ENCODE measurements around the gene ELF3.

DNA sequence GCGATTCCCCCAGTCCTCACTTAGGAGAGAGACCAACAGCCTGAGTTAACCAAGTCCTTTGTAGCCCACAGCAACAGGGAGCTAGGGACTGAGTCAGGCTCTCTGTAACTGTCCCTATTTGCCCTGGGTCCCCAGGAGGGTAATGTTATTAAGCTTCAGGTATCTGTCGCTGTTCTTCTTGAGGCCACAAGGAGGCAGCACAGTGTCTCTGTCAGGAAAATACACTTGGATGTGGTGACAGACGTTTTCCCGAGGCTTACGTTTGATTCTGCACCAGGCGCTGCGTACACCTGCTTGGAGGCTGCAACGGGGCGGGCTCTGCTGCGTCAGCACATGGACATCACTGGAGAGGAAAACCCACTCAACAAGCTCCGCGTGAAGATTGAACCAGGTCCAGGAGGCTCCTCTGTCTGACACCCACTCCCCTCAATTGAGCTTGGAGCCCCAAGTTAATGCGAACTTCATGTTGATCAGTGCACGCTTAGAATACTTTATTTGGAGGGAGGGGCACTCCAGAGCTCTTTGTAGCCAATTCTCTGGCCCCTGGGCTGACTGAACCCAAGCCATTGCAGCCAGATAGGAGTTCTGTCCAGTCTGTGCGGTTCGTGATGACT is 10.7 kb upstream of the ELF3 start:
- TF ChIP-seq, protein P1, sequence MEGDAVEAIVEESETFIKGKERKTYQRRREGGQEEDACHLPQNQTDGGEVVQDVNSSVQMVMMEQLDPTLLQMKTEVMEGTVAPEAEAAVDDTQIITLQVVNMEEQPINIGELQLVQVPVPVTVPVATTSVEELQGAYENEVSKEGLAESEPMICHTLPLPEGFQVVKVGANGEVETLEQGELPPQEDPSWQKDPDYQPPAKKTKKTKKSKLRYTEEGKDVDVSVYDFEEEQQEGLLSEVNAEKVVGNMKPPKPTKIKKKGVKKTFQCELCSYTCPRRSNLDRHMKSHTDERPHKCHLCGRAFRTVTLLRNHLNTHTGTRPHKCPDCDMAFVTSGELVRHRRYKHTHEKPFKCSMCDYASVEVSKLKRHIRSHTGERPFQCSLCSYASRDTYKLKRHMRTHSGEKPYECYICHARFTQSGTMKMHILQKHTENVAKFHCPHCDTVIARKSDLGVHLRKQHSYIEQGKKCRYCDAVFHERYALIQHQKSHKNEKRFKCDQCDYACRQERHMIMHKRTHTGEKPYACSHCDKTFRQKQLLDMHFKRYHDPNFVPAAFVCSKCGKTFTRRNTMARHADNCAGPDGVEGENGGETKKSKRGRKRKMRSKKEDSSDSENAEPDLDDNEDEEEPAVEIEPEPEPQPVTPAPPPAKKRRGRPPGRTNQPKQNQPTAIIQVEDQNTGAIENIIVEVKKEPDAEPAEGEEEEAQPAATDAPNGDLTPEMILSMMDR (IDR thresholded peaks at IDR 0.05) = peak; percentile 43 to 66 (median 61)
- TF ChIP-seq POLR2A (IDR thresholded peaks at IDR 0.05) = no peak

All from adrenal gland (tissue), 5 donors.